Stomach smooth muscle (tissue), 2 donors: Measurements from ENCODE around the gene SOX5.

Experiments used
- H3K27ac ChIP-seq: one replicate; pipeline ENCODE4 v1.7.0; 2013; ENCODE audit warnings: mild to moderate bottlenecking, low read length, inconsistent platforms
- H3K27me3 ChIP-seq, 2 donors: one replicate each; pipeline ENCODE4 v1.7.0; 2013; ENCODE audit warnings: low read length in 2 of 2; ENCODE audit not compliant: insufficient read depth in 2 of 2, control insufficient read depth in 1 of 2
- H3K36me3 ChIP-seq, 2 donors: one replicate each; pipeline ENCODE4 v1.7.0; 2013; ENCODE audit warnings: low read length in 2 of 2; ENCODE audit not compliant: control insufficient read depth in 2 of 2, insufficient read depth in 2 of 2
- H3K4me1 ChIP-seq: one replicate; pipeline ENCODE4 v1.7.0; 2013; ENCODE audit warnings: low read length; ENCODE audit not compliant: control insufficient read depth, insufficient read depth
- H3K4me3 ChIP-seq, 2 donors: one replicate each; pipeline ENCODE4 v1.7.0; 2013; ENCODE audit warnings: low read length in 2 of 2
- H3K9ac ChIP-seq, 2 donors: one replicate each; pipeline ENCODE4 v1.7.0; 2013; ENCODE audit warnings: low read length in 2 of 2, mild to moderate bottlenecking in 1 of 2
- H3K9me3 ChIP-seq, 2 donors: one replicate each; pipeline ENCODE4 v1.7.0; 2013; ENCODE audit warnings: low read length in 2 of 2; ENCODE audit not compliant: control insufficient read depth in 2 of 2
- donor health status: healthy.
- donor health status: Pancreatic carcinoma.

The SOX5 gene

DNA sequence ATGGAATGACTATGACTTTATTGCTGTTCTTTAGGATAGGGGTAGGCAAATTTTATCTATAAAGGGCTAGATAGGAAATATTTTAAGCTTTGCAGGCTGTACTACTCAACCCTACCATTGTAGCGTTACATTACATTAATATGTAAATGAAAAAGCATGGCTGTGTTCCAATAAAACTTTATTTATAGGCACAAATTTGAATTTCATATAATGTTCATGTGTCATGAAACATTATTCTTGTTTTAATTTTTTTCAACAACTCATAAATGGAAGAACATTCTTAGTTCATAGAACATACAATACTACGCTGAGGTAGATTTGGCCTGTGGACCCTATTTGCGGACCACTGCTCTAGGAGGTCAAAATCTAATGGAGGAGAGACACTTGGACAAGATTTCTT is 133.7 kb downstream of the SOX5 start:
- H3K4me3 ChIP-seq = no peak overlapping the region
- H3K9ac ChIP-seq = no peak overlapping the region
- no peaks in the 10 kb centered on the region for H3K27me3 ChIP-seq
- H3K36me3 ChIP-seq = no peaks in the 10 kb centered on the region
- H3K9me3 ChIP-seq = no peaks in the 10 kb centered on the region
- H3K27ac ChIP-seq = no peak overlapping the region
- H3K4me1 ChIP-seq = no peaks in the 10 kb centered on the region

DNA sequence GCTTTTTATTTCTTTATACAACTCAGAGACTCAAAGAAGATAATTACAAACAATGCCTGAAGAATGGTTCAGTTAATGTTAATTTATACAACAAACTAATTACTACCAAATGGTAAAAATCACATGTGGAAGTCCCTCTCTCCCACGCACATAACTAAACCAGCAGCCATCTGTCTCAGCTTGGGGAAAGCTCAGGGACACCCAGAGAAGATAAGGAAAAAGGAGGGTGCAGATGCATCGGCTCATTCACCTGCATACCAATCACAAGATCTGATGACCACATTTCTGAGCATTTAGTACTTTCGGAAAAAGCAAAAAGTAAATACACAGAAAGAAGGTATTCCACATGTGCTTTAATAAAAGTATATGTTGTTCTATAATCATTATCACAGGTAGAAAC is 136.3 kb downstream of the SOX5 start:
- Histone ChIP-seq H3K4me1 (no peaks in the 10 kb centered on the region), H3K36me3 (no peaks in the 10 kb centered on the region), H3K9ac (no peak overlapping the region), H3K27ac (no peak overlapping the region), H3K27me3 (no peaks in the 10 kb centered on the region), H3K4me3 (no peak overlapping the region), H3K9me3 (no peaks in the 10 kb centered on the region)

DNA sequence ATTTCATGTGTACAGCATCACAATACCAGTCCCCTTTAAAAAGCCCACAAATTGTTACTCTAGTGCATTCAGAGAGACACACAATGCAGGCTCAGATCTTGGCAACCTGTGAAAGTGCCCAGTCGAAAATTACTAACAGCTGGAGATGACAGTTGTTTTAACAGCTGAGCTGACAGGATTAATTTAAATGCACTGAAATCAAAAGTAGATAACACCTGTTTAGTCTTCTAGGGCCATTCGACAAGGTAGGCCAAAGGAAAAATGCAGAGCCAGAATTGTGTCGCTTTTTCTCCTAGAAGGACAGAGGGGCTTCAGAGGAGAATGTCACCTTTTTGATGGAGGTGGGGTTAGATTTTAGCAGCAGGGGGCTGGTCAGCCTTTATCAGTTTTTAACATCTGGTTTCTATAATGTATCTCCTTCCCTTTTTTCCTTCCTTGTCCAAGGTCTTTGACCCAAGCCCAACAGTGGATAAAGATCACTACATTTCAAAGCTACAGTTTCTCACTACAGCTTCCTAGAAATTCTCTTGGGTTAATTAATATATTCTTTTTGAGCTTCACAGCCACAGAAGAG is 139.1 kb downstream of the SOX5 start:
- no peaks in the 10 kb centered on the region for H3K27me3 ChIP-seq
- H3K36me3 ChIP-seq = no peaks in the 10 kb centered on the region
- H3K27ac ChIP-seq = no peak overlapping the region

DNA sequence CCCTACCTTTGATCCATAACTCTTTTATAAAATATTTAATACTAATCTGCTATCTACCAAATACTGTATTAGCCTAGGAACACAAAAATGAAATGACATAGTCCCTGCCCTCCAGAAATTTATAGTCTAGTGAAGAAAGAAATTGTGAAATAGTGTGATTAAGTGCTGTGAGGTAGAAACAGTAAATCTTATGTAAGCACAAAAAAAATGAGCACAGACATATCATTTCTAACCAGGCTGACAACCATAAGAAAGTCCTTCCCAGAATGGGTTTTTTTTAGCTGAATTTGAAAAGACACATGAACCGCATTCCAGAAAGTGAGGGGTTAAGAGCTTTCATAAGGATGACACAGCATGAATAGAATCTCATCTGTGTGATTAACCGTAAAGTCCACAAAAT is 145.9 kb downstream of the SOX5 start:
- Histone ChIP-seq H3K27ac (no peak overlapping the region), H3K4me3 (no peak overlapping the region), H3K27me3 (no peaks in the 10 kb centered on the region), H3K9me3 (no peaks in the 10 kb centered on the region), H3K9ac (no peak overlapping the region), H3K36me3 (no peaks in the 10 kb centered on the region), H3K4me1 (no peaks in the 10 kb centered on the region)

More for the DNA sequence above, 139.1 kb downstream of the SOX5 start:
- no peaks in the 10 kb centered on the region for H3K9me3 ChIP-seq
- no peaks in the 10 kb centered on the region for H3K4me1 ChIP-seq
- H3K4me3 ChIP-seq = no peak overlapping the region
- no peak overlapping the region for H3K9ac ChIP-seq

DNA sequence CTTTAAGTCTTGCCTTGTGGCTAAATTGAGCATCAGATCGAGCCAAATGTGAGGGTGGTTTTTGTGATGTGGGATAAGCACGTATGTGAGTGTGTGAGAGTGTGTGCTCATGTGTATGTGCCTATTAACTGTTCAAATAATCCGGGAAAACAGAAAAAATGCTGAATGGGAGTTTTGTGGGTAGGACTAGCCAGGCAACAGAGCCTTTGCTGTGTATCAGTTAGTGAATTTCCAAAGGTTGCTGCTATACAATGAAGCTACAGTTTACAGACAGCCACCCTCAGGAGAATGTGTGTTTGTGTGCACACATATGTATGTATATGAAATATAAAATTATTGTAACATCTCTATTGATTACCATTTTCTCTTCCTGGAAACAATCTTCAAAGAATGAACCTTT is 154.0 kb downstream of the SOX5 start:
- Histone ChIP-seq H3K27me3 (no peaks in the 10 kb centered on the region), H3K9ac (no peak overlapping the region), H3K4me1 (no peaks in the 10 kb centered on the region), H3K4me3 (no peak overlapping the region), H3K27ac (no peak overlapping the region), H3K36me3 (no peaks in the 10 kb centered on the region), H3K9me3 (no peaks in the 10 kb centered on the region)

DNA sequence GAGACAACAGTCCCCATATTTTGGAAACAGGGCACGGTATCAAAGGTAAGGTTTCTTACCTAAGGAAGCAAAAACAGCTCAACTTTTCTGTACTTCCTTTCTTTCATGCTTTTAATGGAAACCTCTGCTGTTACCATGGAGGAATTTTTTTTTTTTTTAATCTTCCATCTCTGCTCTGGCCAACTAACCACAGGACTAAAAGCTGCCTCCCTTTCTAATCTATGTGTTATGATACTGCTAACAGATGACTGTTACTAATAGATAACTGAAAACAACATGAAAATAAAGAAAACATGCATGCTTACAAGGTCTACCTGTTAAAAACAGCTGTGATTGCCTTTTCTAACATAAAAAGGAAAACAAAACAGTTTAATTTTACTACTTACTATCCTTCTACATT is 168.4 kb downstream of the SOX5 start:
- Histone ChIP-seq H3K4me1 (no peaks in the 10 kb centered on the region), H3K9ac (no peak overlapping the region), H3K27me3 (no peaks in the 10 kb centered on the region), H3K4me3 (no peak overlapping the region), H3K36me3 (no peaks in the 10 kb centered on the region), H3K27ac (no peak overlapping the region), H3K9me3 (no peaks in the 10 kb centered on the region)

DNA sequence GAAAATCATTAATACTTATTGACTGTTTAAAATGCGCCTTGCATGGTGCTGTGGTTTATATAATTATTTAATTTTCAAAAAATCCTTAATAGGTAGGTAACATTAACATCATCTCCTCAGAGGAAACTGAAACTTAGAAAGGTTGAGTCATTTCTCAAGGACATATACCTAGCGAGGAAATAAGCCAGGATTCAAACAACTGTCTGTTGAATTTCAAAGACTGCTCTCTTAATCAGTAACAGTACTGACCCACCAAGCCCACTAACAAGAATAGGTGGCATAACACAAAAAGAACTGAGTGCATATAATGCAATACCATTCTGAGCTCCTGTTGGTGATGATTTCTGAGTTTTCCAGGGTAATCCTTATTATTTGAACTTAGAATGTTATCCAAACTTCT is 174.3 kb downstream of the SOX5 start:
- H3K27me3 ChIP-seq = no peaks in the 10 kb centered on the region
- no peak overlapping the region for H3K4me3 ChIP-seq
- H3K9me3 ChIP-seq = no peaks in the 10 kb centered on the region
- H3K9ac ChIP-seq = no peak overlapping the region
- H3K4me1 ChIP-seq = no peaks in the 10 kb centered on the region
- no peaks in the 10 kb centered on the region for H3K36me3 ChIP-seq
- H3K27ac ChIP-seq = no peak overlapping the region

DNA sequence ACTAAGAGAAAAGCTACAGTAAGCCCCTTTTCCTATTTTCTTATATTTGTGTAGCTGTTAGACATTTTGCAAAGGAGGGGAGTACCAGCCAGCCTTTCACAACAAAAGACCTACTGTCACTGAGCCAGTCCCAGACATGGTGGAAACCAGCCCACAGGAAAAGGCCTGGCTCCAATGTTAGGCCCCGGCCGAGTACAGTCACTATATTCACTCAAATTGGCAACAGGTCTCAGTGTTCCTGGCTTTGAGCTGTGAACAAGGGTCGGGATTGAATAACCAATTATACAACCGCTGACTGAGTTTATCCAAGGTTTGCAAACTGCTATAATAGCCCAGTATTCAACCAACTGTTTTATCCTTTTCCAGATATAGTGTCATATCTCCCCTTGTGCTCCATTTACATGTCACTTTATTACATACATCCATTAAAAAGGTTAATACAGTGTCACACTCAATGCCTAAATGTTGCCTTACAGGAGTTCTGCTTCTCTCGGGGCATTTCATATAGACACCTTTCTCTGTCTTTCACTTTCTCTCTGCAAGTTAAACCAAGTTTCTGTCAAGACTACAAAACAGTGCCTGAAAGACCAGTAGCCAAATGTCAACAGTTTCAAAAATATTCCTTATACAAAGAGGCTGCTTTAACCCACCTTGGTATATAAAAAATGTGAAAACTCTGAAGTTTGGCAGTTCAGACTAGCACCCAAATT is 178.1 kb downstream of the SOX5 start:
- Histone ChIP-seq H3K4me3 (peak overlapping the region in 1 of 2 donors; percentile 7), H3K9ac (no peak overlapping the region), H3K27ac (peak overlapping the region; percentile 19), H3K36me3 (no peaks in the 10 kb centered on the region), H3K27me3 (no peaks in the 10 kb centered on the region), H3K4me1 (no peaks in the 10 kb centered on the region), H3K9me3 (no peaks in the 10 kb centered on the region)

DNA sequence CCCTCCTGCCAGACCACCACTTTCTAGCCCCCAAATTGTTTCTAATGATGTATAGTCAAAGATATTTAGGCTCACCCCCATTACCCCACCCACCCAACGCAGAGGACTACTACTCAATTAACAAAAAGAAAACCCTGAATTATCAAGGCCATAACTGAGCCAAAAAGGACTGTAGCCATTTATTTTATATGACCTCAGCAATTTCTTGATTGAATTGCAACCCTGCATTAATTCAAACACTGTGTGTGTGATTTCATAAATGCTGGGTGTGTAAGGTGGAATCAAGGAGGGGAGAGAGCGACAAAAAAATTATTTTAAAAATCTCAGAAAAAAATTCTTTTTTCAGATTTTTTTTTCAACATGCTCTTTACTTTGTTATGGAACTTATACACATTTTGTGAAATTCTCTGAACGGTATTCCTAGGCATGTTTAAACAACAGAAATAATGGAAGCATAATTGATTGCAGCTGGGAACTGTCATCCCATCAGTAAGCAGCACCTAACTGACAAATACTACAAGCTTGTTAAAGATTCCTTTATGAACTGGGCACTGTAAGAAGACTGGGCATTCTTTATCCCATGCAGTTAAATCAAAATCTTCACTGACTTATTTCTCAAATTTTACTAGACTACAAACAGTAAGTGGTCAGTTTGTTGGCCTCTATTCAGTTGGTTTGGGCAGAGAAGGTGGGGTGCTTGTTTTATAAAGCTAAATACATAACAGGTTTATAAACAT is 179.1 kb downstream of the SOX5 start:
- H3K27ac ChIP-seq = no peak overlapping the region

DNA sequence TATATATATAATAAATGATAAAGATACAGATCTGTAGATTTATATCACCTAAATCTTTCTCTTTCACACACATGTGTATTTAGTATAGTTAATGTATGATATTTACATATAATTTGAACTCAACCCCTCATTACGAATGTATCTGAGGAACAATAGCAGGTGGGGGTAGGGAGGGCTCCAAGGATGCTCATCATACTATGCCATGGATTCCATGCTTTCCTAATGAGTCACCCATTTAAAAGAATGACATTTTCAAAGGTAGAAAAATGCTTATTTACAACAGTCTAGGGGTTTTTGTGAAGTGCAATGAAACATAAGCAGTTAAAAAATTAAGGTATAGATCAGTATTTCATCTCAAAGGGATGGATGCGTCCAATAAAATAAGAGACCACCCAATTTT is 181.6 kb downstream of the SOX5 start:
- Histone ChIP-seq H3K4me1 (no peaks in the 10 kb centered on the region), H3K9me3 (no peaks in the 10 kb centered on the region), H3K36me3 (no peaks in the 10 kb centered on the region), H3K27me3 (no peaks in the 10 kb centered on the region), H3K4me3 (no peak overlapping the region), H3K27ac (no peak overlapping the region), H3K9ac (no peak overlapping the region)

More for the DNA sequence above, 179.1 kb downstream of the SOX5 start:
- no peaks in the 10 kb centered on the region for H3K9me3 ChIP-seq
- H3K9ac ChIP-seq = no peak overlapping the region
- no peaks in the 10 kb centered on the region for H3K36me3 ChIP-seq
- H3K4me1 ChIP-seq = no peaks in the 10 kb centered on the region
- H3K27me3 ChIP-seq = no peaks in the 10 kb centered on the region
- H3K4me3 ChIP-seq = no peak overlapping the region

DNA sequence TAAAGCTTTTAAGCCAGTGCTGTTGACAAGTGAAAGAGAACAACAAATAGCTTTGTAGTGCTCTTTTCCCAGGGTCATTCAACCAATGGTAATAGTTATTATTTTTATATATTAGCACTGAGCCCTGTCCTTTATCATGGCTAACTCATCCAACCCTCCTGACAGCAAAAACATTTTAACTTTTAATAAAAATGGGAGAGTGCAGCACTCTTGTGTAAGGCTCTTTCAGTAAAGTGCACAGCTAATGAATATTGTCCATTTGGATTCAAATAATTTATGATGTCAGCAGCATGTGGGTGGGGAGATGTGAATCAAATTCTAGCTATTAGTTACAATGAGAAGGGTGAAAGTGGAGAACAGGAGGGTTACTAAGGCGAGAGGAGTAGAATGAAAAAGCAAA is 185.7 kb downstream of the SOX5 start:
- H3K4me3 ChIP-seq = no peak overlapping the region

More for the DNA sequence above, 185.7 kb downstream of the SOX5 start:
- no peaks in the 10 kb centered on the region for H3K9me3 ChIP-seq
- no peaks in the 10 kb centered on the region for H3K4me1 ChIP-seq
- H3K27ac ChIP-seq = no peak overlapping the region
- no peak overlapping the region for H3K9ac ChIP-seq
- no peaks in the 10 kb centered on the region for H3K27me3 ChIP-seq
- H3K36me3 ChIP-seq = no peaks in the 10 kb centered on the region
